ENCODE measurements around the gene NPBWR2. TPM values are rescaled to one million over a fixed set of nuclear protein-coding genes. Genes with fewer than 3 reads are reported as not detected.

The NPBWR2 gene
- total RNA-seq, 1 experiment from 2014 or later: not detected

DNA sequence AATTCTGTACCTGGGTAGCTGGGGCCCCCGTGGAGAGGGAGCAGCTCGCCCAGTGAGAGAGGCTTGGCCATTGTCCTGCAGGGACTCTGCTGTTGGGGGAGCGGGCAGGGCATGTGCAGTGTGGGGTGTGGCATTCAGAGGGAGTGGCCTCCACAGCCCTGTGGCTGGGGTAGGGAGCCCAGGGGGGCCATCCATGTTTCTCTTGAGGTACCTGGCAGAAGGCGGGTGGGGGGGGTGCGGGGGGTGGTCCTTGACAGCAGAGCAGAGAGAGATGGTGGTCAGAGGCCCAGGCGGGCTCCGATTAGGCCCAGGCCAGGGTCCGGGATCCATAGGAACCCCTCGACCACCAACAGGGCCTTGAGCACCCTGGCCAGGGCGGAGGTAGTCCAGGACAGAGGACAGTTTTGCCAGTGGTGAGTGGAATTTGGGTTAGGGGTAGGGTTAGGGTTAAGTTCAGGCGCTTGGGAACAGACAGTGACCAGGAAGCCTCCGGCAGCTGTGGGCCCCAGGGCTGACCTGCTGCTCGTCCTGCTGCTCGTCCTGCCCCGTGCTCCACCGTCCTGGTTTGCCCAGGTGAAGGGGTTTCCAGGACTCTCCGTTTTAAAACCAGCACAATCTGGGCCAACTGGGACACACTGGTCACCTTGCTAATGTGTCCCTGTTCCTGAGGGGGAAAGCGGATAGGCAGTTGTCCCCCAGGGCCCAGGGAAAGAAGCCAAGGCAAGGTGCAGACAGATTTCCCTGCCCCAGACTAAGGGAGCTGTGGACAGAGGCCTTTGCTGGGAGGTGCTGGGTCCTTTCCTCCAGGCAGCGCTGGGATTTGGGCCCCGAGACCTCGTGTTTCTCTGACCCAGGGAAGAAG is 32.1 kb upstream of the NPBWR2 start:
- intact Hi-C loops (cut with micrococcal nuclease; ENCODE audit: unreplicated experiment): no loop called here
- ChIA-PET POLR2A (no interaction called here), CTCF (no interaction called here)
- TF ChIP-seq TCF7L2 (IDR thresholded peaks at IDR 0.05; ENCODE audit: low read depth, low read length) (no peak), POLR2AphosphoS5 (IDR thresholded peaks at IDR 0.05; ENCODE audit: low read depth, low read length) (no peak), SIN3A (IDR thresholded peaks at IDR 0.05; ENCODE audit: borderline replicate concordance, insufficient read depth, low read depth, low read length) (no peak)
- TF ChIP-seq, protein P1, sequence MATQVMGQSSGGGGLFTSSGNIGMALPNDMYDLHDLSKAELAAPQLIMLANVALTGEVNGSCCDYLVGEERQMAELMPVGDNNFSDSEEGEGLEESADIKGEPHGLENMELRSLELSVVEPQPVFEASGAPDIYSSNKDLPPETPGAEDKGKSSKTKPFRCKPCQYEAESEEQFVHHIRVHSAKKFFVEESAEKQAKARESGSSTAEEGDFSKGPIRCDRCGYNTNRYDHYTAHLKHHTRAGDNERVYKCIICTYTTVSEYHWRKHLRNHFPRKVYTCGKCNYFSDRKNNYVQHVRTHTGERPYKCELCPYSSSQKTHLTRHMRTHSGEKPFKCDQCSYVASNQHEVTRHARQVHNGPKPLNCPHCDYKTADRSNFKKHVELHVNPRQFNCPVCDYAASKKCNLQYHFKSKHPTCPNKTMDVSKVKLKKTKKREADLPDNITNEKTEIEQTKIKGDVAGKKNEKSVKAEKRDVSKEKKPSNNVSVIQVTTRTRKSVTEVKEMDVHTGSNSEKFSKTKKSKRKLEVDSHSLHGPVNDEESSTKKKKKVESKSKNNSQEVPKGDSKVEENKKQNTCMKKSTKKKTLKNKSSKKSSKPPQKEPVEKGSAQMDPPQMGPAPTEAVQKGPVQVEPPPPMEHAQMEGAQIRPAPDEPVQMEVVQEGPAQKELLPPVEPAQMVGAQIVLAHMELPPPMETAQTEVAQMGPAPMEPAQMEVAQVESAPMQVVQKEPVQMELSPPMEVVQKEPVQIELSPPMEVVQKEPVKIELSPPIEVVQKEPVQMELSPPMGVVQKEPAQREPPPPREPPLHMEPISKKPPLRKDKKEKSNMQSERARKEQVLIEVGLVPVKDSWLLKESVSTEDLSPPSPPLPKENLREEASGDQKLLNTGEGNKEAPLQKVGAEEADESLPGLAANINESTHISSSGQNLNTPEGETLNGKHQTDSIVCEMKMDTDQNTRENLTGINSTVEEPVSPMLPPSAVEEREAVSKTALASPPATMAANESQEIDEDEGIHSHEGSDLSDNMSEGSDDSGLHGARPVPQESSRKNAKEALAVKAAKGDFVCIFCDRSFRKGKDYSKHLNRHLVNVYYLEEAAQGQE (IDR thresholded peaks at IDR 0.05; ENCODE audit: insufficient read depth in 1 of 2, low read depth in 2 of 2, low read length in 1 of 2): no peak
- TF ChIP-seq, protein P2, sequence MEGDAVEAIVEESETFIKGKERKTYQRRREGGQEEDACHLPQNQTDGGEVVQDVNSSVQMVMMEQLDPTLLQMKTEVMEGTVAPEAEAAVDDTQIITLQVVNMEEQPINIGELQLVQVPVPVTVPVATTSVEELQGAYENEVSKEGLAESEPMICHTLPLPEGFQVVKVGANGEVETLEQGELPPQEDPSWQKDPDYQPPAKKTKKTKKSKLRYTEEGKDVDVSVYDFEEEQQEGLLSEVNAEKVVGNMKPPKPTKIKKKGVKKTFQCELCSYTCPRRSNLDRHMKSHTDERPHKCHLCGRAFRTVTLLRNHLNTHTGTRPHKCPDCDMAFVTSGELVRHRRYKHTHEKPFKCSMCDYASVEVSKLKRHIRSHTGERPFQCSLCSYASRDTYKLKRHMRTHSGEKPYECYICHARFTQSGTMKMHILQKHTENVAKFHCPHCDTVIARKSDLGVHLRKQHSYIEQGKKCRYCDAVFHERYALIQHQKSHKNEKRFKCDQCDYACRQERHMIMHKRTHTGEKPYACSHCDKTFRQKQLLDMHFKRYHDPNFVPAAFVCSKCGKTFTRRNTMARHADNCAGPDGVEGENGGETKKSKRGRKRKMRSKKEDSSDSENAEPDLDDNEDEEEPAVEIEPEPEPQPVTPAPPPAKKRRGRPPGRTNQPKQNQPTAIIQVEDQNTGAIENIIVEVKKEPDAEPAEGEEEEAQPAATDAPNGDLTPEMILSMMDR (IDR thresholded peaks at IDR 0.05): no peak
- Histone ChIP-seq H3K4me3 (ENCODE audit: low read depth in 2 of 2, low read length in 2 of 2) (no peak overlapping the region), H3K9me3 (ENCODE audit: control insufficient read depth, insufficient read depth, low read depth, low read length) (no peaks in the 10 kb centered on the region), H3K27me3 (ENCODE audit: control insufficient read depth, insufficient read depth, low read length) (no peaks in the 10 kb centered on the region), H3K4me1 (ENCODE audit: control insufficient read depth, insufficient read depth, low read length) (no peaks in the 10 kb centered on the region), H3K27ac (ENCODE audit: low read length) (no peak overlapping the region), H3K36me3 (ENCODE audit: control insufficient read depth, insufficient read depth, low read length) (no peaks in the 10 kb centered on the region)
- in situ Hi-C loops (cut with HindIII; ENCODE audit: low pct_unique_long_range_greater_than_20kb, low sequenced_read_pairs): no loop called here
- ATAC-seq: no peak
- no TSS peak for BruUV-seq (replicated peaks)
- no peak for DNase-seq (ENCODE audit: low read depth, low spot score)

DNA sequence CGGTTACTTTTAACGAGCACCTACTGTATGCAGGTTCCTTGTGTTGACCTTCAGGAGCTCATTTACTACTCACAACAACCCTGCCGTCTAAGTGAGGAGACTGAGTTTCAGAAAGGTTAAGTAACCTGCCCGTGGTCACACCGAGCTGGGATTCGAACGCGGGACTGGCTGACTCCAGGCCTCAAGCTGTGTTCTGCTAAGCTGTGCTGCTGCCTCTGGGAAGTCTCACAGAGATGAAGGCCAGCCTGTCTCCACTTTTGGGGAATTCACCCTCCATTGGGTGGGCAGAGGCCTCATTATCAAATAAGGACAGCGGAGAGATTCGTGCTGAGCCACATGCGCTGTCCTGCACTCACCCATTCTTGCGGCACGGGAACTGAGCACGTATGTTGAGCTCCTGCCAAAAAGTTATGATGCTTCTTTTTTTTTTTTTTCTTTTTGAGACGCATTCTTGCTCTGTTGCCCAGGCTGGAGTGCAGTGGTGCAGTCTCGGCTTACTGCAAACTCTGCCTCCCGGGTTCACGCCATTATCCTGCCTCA is 31.0 kb upstream of the NPBWR2 start:
- no peaks in the 10 kb centered on the region for H3K27me3 ChIP-seq (ENCODE audit: control insufficient read depth, insufficient read depth, low read length)
- in situ Hi-C loops (cut with HindIII; ENCODE audit: low pct_unique_long_range_greater_than_20kb, low sequenced_read_pairs): no loop called here
- H3K27ac ChIP-seq (ENCODE audit: low read length): no peak overlapping the region
- intact Hi-C loops (cut with micrococcal nuclease; ENCODE audit: unreplicated experiment): no loop called here
- CTCF ChIA-PET: interaction anchor here (0.6 kb wide), 2 partner anchors 12 to 60 kb away, joined by 3 to 6 read pairs; no protein-coding TSS in a partner anchor
- no peaks in the 10 kb centered on the region for H3K4me1 ChIP-seq (ENCODE audit: control insufficient read depth, insufficient read depth, low read length)
- no peaks in the 10 kb centered on the region for H3K9me3 ChIP-seq (ENCODE audit: control insufficient read depth, insufficient read depth, low read depth, low read length)
- DNase-seq (ENCODE audit: low read depth, low spot score): no peak
- POLR2A ChIA-PET: no interaction called here
- ATAC-seq: no peak
- H3K4me3 ChIP-seq (ENCODE audit: low read depth in 2 of 2, low read length in 2 of 2): no peak overlapping the region
- BruUV-seq (replicated peaks): no TSS peak
- no peaks in the 10 kb centered on the region for H3K36me3 ChIP-seq (ENCODE audit: control insufficient read depth, insufficient read depth, low read length)
- no peak for TF ChIP-seq SIN3A (IDR thresholded peaks at IDR 0.05; ENCODE audit: borderline replicate concordance, insufficient read depth, low read depth, low read length)
- TF ChIP-seq, protein P2 (IDR thresholded peaks at IDR 0.05): no peak
- TF ChIP-seq, protein P1 (IDR thresholded peaks at IDR 0.05; ENCODE audit: insufficient read depth in 1 of 2, low read depth in 2 of 2, low read length in 1 of 2): no peak
- TF ChIP-seq POLR2AphosphoS5 (IDR thresholded peaks at IDR 0.05; ENCODE audit: low read depth, low read length): no peak
- TF ChIP-seq TCF7L2 (IDR thresholded peaks at IDR 0.05; ENCODE audit: low read depth, low read length): no peak
